ENCODE measurements around the gene LIMS1.
A peak's percentile ranks its signal among the peaks of the same experiment; 100 is the strongest.

Gene LIMS1

GRCh38 chr2:108635630-108636354 is 101.5 kb downstream of the LIMS1 start:
- Histone ChIP-seq H3K27ac (ENCODE audit: low read depth, low read length) (no peak overlapping the region), H2AK5ac (ENCODE audit: low read length) (no peak overlapping the region), H2AFZ (ENCODE audit: insufficient read depth, low read length, poor library complexity) (no peak overlapping the region), H4K8ac (ENCODE audit: low read depth, low read length) (no peak overlapping the region), H3K14ac (ENCODE audit: low read length) (no peak overlapping the region), H3K4me3 (ENCODE audit: low read depth, low read length) (no peak overlapping the region), H3K18ac (ENCODE audit: low read length) (peak overlapping the region; percentile 7), H3K9me3 (ENCODE audit: insufficient read depth, low read depth, low read length) (no peaks in the 10 kb centered on the region), H3K79me2 (ENCODE audit: control insufficient read depth, insufficient read depth, low read length, poor library complexity) (no peaks in the 10 kb centered on the region), H3K4ac (ENCODE audit: low read depth, low read length) (no peak overlapping the region), H4K12ac (ENCODE audit: low read depth, low read length) (no peak overlapping the region), H3K27me3 (ENCODE audit: insufficient read depth, low read length) (no peaks in the 10 kb centered on the region), H3K79me1 (ENCODE audit: low read length) (peaks cover 2% of the 10 kb centered on the region), H2BK5ac (ENCODE audit: low read depth, low read length, poor library complexity) (no peak overlapping the region), H4K91ac (ENCODE audit: low read depth, low read length) (no peak overlapping the region), H3K23ac (ENCODE audit: low read length) (no peak overlapping the region), H3K4me2 (ENCODE audit: low read length) (no peak overlapping the region), H3K9ac (ENCODE audit: low read length) (no peak overlapping the region), H2BK12ac (ENCODE audit: low read length) (no peak overlapping the region), H2BK120ac (ENCODE audit: insufficient read depth, low read length, poor library complexity) (no peak overlapping the region), H3K36me3 (ENCODE audit: control insufficient read depth in 1 of 2, insufficient read depth in 2 of 2, low read length in 2 of 2) (no peaks in the 10 kb centered on the region), H3K4me1 (ENCODE audit: control insufficient read depth in 1 of 2, insufficient read depth in 2 of 2, low read length in 2 of 2) (peaks cover 8 to 12% of the 10 kb centered on the region in 2 experiments)
- DNase-seq, result no peak
- WGBS (ENCODE audit: extremely low coverage, insufficient coverage, insufficient read length), result no CpG with 5 or more reads among the region's 13 CpGs

GRCh38 chr2:108637304-108637669 is 103.0 kb downstream of the LIMS1 start:
- Histone ChIP-seq H3K4ac (ENCODE audit: low read depth, low read length) (no peak overlapping the region), H2AFZ (ENCODE audit: insufficient read depth, low read length, poor library complexity) (no peak overlapping the region), H3K4me2 (ENCODE audit: low read length) (no peak overlapping the region), H3K36me3 (ENCODE audit: control insufficient read depth in 1 of 2, insufficient read depth in 2 of 2, low read length in 2 of 2) (no peaks in the 10 kb centered on the region), H3K9ac (ENCODE audit: low read length) (no peak overlapping the region), H4K91ac (ENCODE audit: low read depth, low read length) (no peak overlapping the region), H3K9me3 (ENCODE audit: insufficient read depth, low read depth, low read length) (no peaks in the 10 kb centered on the region), H2BK12ac (ENCODE audit: low read length) (no peak overlapping the region), H3K4me3 (ENCODE audit: low read depth, low read length) (no peak overlapping the region), H4K12ac (ENCODE audit: low read depth, low read length) (no peak overlapping the region), H2BK120ac (ENCODE audit: insufficient read depth, low read length, poor library complexity) (no peak overlapping the region), H2BK5ac (ENCODE audit: low read depth, low read length, poor library complexity) (no peak overlapping the region), H3K4me1 (ENCODE audit: control insufficient read depth in 1 of 2, insufficient read depth in 2 of 2, low read length in 2 of 2) (peaks cover 8 to 12% of the 10 kb centered on the region in 2 experiments), H3K23ac (ENCODE audit: low read length) (no peak overlapping the region), H4K8ac (ENCODE audit: low read depth, low read length) (no peak overlapping the region), H3K79me1 (ENCODE audit: low read length) (peaks cover 2% of the 10 kb centered on the region), H3K14ac (ENCODE audit: low read length) (no peak overlapping the region), H3K27ac (ENCODE audit: low read depth, low read length) (no peak overlapping the region), H3K27me3 (ENCODE audit: insufficient read depth, low read length) (no peaks in the 10 kb centered on the region), H3K79me2 (ENCODE audit: control insufficient read depth, insufficient read depth, low read length, poor library complexity) (no peaks in the 10 kb centered on the region), H2AK5ac (ENCODE audit: low read length) (no peak overlapping the region), H3K18ac (ENCODE audit: low read length) (no peak overlapping the region)
- WGBS (ENCODE audit: extremely low coverage, insufficient coverage, insufficient read length), result no CpG with 5 or more reads among the region's 4 CpGs
- peak; percentile 40 to 51 for DNase-seq

- H4K91ac ChIP-seq (ENCODE audit: low read depth, low read length), result no peak overlapping the region
- H3K79me2 ChIP-seq (ENCODE audit: control insufficient read depth, insufficient read depth, low read length, poor library complexity), result no peaks in the 10 kb centered on the region
- no peak overlapping the region for H3K4me2 ChIP-seq (ENCODE audit: low read length)
- no peak overlapping the region for H2BK5ac ChIP-seq (ENCODE audit: low read depth, low read length, poor library complexity)
- peaks cover 4 to 6% of the 10 kb centered on the region in 2 experiments for H3K4me1 ChIP-seq (ENCODE audit: control insufficient read depth in 1 of 2, insufficient read depth in 2 of 2, low read length in 2 of 2)
- no peak overlapping the region for H3K9ac ChIP-seq (ENCODE audit: low read length)
- H3K18ac ChIP-seq (ENCODE audit: low read length), result no peak overlapping the region
- H2AK5ac ChIP-seq (ENCODE audit: low read length), result no peak overlapping the region
- H2BK120ac ChIP-seq (ENCODE audit: insufficient read depth, low read length, poor library complexity), result no peak overlapping the region
- no peak overlapping the region for H3K14ac ChIP-seq (ENCODE audit: low read length)
- H3K27ac ChIP-seq (ENCODE audit: low read depth, low read length), result no peak overlapping the region
- DNase-seq, result peak in 1 of 2 donors; percentile 52
- peaks cover 2% of the 10 kb centered on the region for H3K9me3 ChIP-seq (ENCODE audit: insufficient read depth, low read depth, low read length)
- H3K27me3 ChIP-seq (ENCODE audit: insufficient read depth, low read length), result no peaks in the 10 kb centered on the region
- H4K12ac ChIP-seq (ENCODE audit: low read depth, low read length), result no peak overlapping the region
- no peak overlapping the region for H2BK12ac ChIP-seq (ENCODE audit: low read length)
- WGBS (ENCODE audit: extremely low coverage, insufficient coverage, insufficient read length), result no CpG with 5 or more reads among the region's 4 CpGs
- H3K4me3 ChIP-seq (ENCODE audit: low read depth, low read length), result no peak overlapping the region
- H3K79me1 ChIP-seq (ENCODE audit: low read length), result peaks cover 2% of the 10 kb centered on the region
- H4K8ac ChIP-seq (ENCODE audit: low read depth, low read length), result no peak overlapping the region
- no peaks in the 10 kb centered on the region for H3K36me3 ChIP-seq (ENCODE audit: control insufficient read depth in 1 of 2, insufficient read depth in 2 of 2, low read length in 2 of 2)
- H3K4ac ChIP-seq (ENCODE audit: low read depth, low read length), result no peak overlapping the region
- H3K23ac ChIP-seq (ENCODE audit: low read length), result no peak overlapping the region
- H2AFZ ChIP-seq (ENCODE audit: insufficient read depth, low read length, poor library complexity), result no peak overlapping the region
Measured at GRCh38 chr2:108640731-108641130, 106.5 kb downstream of the LIMS1 start.

- no peak overlapping the region for H3K4ac ChIP-seq (ENCODE audit: low read depth, low read length)
- H2BK120ac ChIP-seq (ENCODE audit: insufficient read depth, low read length, poor library complexity), result no peak overlapping the region
- no peak overlapping the region for H4K8ac ChIP-seq (ENCODE audit: low read depth, low read length)
- H3K79me2 ChIP-seq (ENCODE audit: control insufficient read depth, insufficient read depth, low read length, poor library complexity), result no peaks in the 10 kb centered on the region
- no peak overlapping the region for H3K4me3 ChIP-seq (ENCODE audit: low read depth, low read length)
- H3K9ac ChIP-seq (ENCODE audit: low read length), result no peak overlapping the region
- H4K12ac ChIP-seq (ENCODE audit: low read depth, low read length), result no peak overlapping the region
- H3K4me1 ChIP-seq (ENCODE audit: control insufficient read depth in 1 of 2, insufficient read depth in 2 of 2, low read length in 2 of 2), result peaks cover 0 to 2% of the 10 kb centered on the region in 2 experiments
- no peak overlapping the region for H4K91ac ChIP-seq (ENCODE audit: low read depth, low read length)
- no peak overlapping the region for H2AFZ ChIP-seq (ENCODE audit: insufficient read depth, low read length, poor library complexity)
- peaks cover 2% of the 10 kb centered on the region for H3K9me3 ChIP-seq (ENCODE audit: insufficient read depth, low read depth, low read length)
- no peak overlapping the region for H3K23ac ChIP-seq (ENCODE audit: low read length)
- no peaks in the 10 kb centered on the region for H3K36me3 ChIP-seq (ENCODE audit: control insufficient read depth in 1 of 2, insufficient read depth in 2 of 2, low read length in 2 of 2)
- H3K27ac ChIP-seq (ENCODE audit: low read depth, low read length), result no peak overlapping the region
- WGBS (ENCODE audit: extremely low coverage, insufficient coverage, insufficient read length), result no CpG with 5 or more reads among the region's 2 CpGs
- no peak overlapping the region for H2BK12ac ChIP-seq (ENCODE audit: low read length)
- no peak overlapping the region for H2BK5ac ChIP-seq (ENCODE audit: low read depth, low read length, poor library complexity)
- H3K18ac ChIP-seq (ENCODE audit: low read length), result no peak overlapping the region
- no peak overlapping the region for H2AK5ac ChIP-seq (ENCODE audit: low read length)
- H3K4me2 ChIP-seq (ENCODE audit: low read length), result no peak overlapping the region
- no peak for DNase-seq
- no peaks in the 10 kb centered on the region for H3K27me3 ChIP-seq (ENCODE audit: insufficient read depth, low read length)
- H3K79me1 ChIP-seq (ENCODE audit: low read length), result no peaks in the 10 kb centered on the region
- no peak overlapping the region for H3K14ac ChIP-seq (ENCODE audit: low read length)
Measured at GRCh38 chr2:108641756-108642155, 107.5 kb downstream of the LIMS1 start.

All from trophoblast cell (in vitro differentiated cells and primary cell).